ENCODE measurements around the gene DGKB. TPM values are rescaled to one million over a fixed set of nuclear protein-coding genes. Genes with fewer than 3 reads are reported as not detected.

The DGKB gene
- polyA plus RNA-seq, 1 of the 3 experiments (the other 2 are of a cell fraction), result 2.1 TPM

- H4K20me1 ChIP-seq (ENCODE audit: insufficient read depth), result 0 out of 2 replicates have a peak, but pooled peaks cover 3% of the 10 kb centered on the region
- 0 out of 2 replicates have a peak, but pooled peaks cover 5% of the 10 kb centered on the region for H3K9me3 ChIP-seq
- no peaks in the 10 kb centered on the region for H3K79me2 ChIP-seq (ENCODE audit: insufficient read depth)
- POLR2A ChIA-PET, result no interaction called here
- no peak overlapping the region for H3K9ac ChIP-seq
- no peaks in the 10 kb centered on the region for H3K4me1 ChIP-seq (ENCODE audit: control insufficient read depth in 1 of 2, insufficient read depth in 2 of 2, low read depth in 1 of 2, low read length in 1 of 2)
- 65% methylated on average over 2 of the region's 2 CpGs for WGBS (ENCODE audit: low lambda C conversion rate)
- no peaks in the 10 kb centered on the region for H3K9me2 ChIP-seq
- H3K36me3 ChIP-seq (replicated peaks in 1 of 2; ENCODE audit: control insufficient read depth in 1 of 2, insufficient read depth in 2 of 2, low read length in 1 of 2), result no peaks in the 10 kb centered on the region
- TF ChIP-seq FOXM1 (IDR thresholded peaks at IDR 0.05; ENCODE audit: low read depth) (no peak), SMC3 (IDR thresholded peaks at IDR 0.05; ENCODE audit: low read depth, low read length) (no peak), RFX5 (IDR thresholded peaks at IDR 0.05; ENCODE audit: low read length) (no peak), RAD21 (IDR thresholded peaks at IDR 0.05; ENCODE audit: low read length) (no peak), ZBTB33 (IDR thresholded peaks at IDR 0.05; ENCODE audit: borderline replicate concordance, low read depth) (no peak), EP300 (IDR thresholded peaks at IDR 0.05; ENCODE audit: borderline replicate concordance in 1 of 2, low read depth in 1 of 2, low read length in 1 of 2) (no peak)
- no peak overlapping the region for H2AFZ ChIP-seq (ENCODE audit: low read depth)
- H3K27ac ChIP-seq (ENCODE audit: low read depth in 2 of 2, low read length in 1 of 2), result no peak overlapping the region
- CTCF ChIA-PET, result interaction anchor here (1.2 kb wide), 1 partner anchor 15 kb away, joined by 3 read pairs; no protein-coding TSS in a partner anchor
- no peak overlapping the region for H3K4me2 ChIP-seq
- H3K4me3 ChIP-seq (ENCODE audit: low read depth in 2 of 2, low read length in 1 of 2), result no peak overlapping the region
- DNase-seq, result no peak
- no peaks in the 10 kb centered on the region for H3F3A ChIP-seq (replicated peaks; ENCODE audit: insufficient read depth)
- H3K27me3 ChIP-seq (ENCODE audit: insufficient read depth), result no peaks in the 10 kb centered on the region
Observed at GRCh38 chr7:14321947-14322346, 580.6 kb downstream of the DGKB start.

DNA sequence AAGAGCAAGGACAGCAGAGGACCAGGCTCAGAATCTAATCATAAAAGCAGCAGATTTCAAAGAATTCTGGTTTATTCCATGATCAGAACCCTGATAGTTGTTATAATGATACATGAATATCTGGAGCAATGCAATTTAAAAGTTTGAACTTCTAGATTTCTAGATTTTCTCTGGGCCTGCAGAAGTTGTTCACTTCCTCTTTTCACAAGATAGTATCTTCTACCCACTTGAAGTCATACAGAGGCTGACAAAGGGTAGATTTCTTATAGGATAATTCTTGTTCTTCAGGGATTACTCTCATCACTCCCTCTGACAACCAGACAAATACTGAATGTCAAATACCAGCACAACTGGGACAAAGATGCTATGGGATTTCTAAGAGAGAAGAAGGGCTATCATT is 593.1 kb downstream of the DGKB start:
- Histone ChIP-seq H3K4me2 (no peak overlapping the region), H3K27ac (ENCODE audit: low read depth in 2 of 2, low read length in 1 of 2) (no peak overlapping the region), H3K9ac (no peak overlapping the region), H3K79me2 (ENCODE audit: insufficient read depth) (no peaks in the 10 kb centered on the region), H3K9me2 (no peaks in the 10 kb centered on the region), H3K4me3 (ENCODE audit: low read depth in 2 of 2, low read length in 1 of 2) (no peak overlapping the region), H3K9me3 (no peaks in the 10 kb centered on the region), H2AFZ (ENCODE audit: low read depth) (no peak overlapping the region), H3K27me3 (ENCODE audit: insufficient read depth) (no peaks in the 10 kb centered on the region), H4K20me1 (ENCODE audit: insufficient read depth) (no peaks in the 10 kb centered on the region), H3F3A (replicated peaks; ENCODE audit: insufficient read depth) (no peaks in the 10 kb centered on the region), H3K36me3 (replicated peaks in 1 of 2; ENCODE audit: control insufficient read depth in 1 of 2, insufficient read depth in 2 of 2, low read length in 1 of 2) (no peaks in the 10 kb centered on the region), H3K4me1 (ENCODE audit: control insufficient read depth in 1 of 2, insufficient read depth in 2 of 2, low read depth in 1 of 2, low read length in 1 of 2) (peaks cover 0 to 2% of the 10 kb centered on the region in 2 experiments; a peak in 2 of 4 replicates)
- ChIA-PET POLR2A (no interaction called here), CTCF (no interaction called here)
- no peak for TF ChIP-seq FOXJ3 (CRISPR knock-in tag; IDR thresholded peaks at IDR 0.05)
- TF ChIP-seq MEF2A (IDR thresholded peaks at IDR 0.05; ENCODE audit: borderline replicate concordance, low read depth), result no peak
- no peak for TF ChIP-seq YY1 (IDR thresholded peaks at IDR 0.05; ENCODE audit: low read depth)
- TF ChIP-seq FOXM1 (IDR thresholded peaks at IDR 0.05; ENCODE audit: low read depth), result no peak
- TF ChIP-seq, protein P1, sequence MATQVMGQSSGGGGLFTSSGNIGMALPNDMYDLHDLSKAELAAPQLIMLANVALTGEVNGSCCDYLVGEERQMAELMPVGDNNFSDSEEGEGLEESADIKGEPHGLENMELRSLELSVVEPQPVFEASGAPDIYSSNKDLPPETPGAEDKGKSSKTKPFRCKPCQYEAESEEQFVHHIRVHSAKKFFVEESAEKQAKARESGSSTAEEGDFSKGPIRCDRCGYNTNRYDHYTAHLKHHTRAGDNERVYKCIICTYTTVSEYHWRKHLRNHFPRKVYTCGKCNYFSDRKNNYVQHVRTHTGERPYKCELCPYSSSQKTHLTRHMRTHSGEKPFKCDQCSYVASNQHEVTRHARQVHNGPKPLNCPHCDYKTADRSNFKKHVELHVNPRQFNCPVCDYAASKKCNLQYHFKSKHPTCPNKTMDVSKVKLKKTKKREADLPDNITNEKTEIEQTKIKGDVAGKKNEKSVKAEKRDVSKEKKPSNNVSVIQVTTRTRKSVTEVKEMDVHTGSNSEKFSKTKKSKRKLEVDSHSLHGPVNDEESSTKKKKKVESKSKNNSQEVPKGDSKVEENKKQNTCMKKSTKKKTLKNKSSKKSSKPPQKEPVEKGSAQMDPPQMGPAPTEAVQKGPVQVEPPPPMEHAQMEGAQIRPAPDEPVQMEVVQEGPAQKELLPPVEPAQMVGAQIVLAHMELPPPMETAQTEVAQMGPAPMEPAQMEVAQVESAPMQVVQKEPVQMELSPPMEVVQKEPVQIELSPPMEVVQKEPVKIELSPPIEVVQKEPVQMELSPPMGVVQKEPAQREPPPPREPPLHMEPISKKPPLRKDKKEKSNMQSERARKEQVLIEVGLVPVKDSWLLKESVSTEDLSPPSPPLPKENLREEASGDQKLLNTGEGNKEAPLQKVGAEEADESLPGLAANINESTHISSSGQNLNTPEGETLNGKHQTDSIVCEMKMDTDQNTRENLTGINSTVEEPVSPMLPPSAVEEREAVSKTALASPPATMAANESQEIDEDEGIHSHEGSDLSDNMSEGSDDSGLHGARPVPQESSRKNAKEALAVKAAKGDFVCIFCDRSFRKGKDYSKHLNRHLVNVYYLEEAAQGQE (IDR thresholded peaks at IDR 0.05; ENCODE audit: low read depth, low read length), result no peak
- TF ChIP-seq, protein P2, sequence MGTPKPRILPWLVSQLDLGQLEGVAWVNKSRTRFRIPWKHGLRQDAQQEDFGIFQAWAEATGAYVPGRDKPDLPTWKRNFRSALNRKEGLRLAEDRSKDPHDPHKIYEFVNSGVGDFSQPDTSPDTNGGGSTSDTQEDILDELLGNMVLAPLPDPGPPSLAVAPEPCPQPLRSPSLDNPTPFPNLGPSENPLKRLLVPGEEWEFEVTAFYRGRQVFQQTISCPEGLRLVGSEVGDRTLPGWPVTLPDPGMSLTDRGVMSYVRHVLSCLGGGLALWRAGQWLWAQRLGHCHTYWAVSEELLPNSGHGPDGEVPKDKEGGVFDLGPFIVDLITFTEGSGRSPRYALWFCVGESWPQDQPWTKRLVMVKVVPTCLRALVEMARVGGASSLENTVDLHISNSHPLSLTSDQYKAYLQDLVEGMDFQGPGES (IDR thresholded peaks at IDR 0.05; ENCODE audit: low read depth, low read length), result no peak
- DNase-seq, result no peak

All from SK-N-SH (cell line).